ENCODE measurements around the gene TMEM179.

GRCh38 chr14:104598910-104599273 lies 5.7 kb downstream of the TMEM179 start:
- TF ChIP-seq CTCF (IDR thresholded peaks at IDR 0.05) (no peak), POLR2A (IDR thresholded peaks at IDR 0.05) (no peak)

Data from upper lobe of left lung (tissue), 4 donors.